ENCODE measurements around the gene CLIC4. TPM values are rescaled to one million over a fixed set of nuclear protein-coding genes. Genes with fewer than 3 reads are reported as not detected.
A peak's percentile ranks its signal among the peaks of the same experiment; 100 is the strongest.
"Not testable (repeated sequence)": the region's sequence is repeated elsewhere in the genome, so short reads cannot be mapped to it uniquely, and the experiment has no call there.

CLIC4 gene
- total RNA-seq (2014; rRNA removed; shearing (Covaris generic)): 209 and 218 TPM in 2 replicates

- DNase-seq (ENCODE audit: low spot score): peak; percentile 92
These were observed at the start of gene CLIC4 for GRCh38 chr1:24744911-24745710. TSS of gene CLIC4 (plus strand) at chr1:24745447. CDS start at chr1:24745554, 107 bp downstream.

GRCh38 chr1:24696041-24696755 is 49.0 kb upstream of the CLIC4 start:
- DNase-seq (ENCODE audit: low spot score): no peak

- no peak for DNase-seq (ENCODE audit: low spot score)
These were observed 48.4 kb upstream of the CLIC4 start for GRCh38 chr1:24696756-24697330.

GRCh38 chr1:24697453-24698001 is 47.7 kb upstream of the CLIC4 start:
- DNase-seq (ENCODE audit: low spot score): not testable (repeated sequence)

- not testable (repeated sequence) for DNase-seq (ENCODE audit: low spot score)
These were observed 46.9 kb upstream of the CLIC4 start for GRCh38 chr1:24698326-24698725.

- DNase-seq (ENCODE audit: low spot score): no peak
These were observed 45.6 kb upstream of the CLIC4 start for GRCh38 chr1:24699628-24700027.

GRCh38 chr1:24702511-24703293 is 42.5 kb upstream of the CLIC4 start:
- no peak for DNase-seq (ENCODE audit: low spot score)

GRCh38 chr1:24704411-24705259 is 40.6 kb upstream of the CLIC4 start:
- DNase-seq (ENCODE audit: low spot score): peak; percentile 70

GRCh38 chr1:24705260-24706073 is 39.8 kb upstream of the CLIC4 start:
- peak; percentile 93 for DNase-seq (ENCODE audit: low spot score)

GRCh38 chr1:24706074-24706389 is 39.2 kb upstream of the CLIC4 start:
- not testable (repeated sequence) for DNase-seq (ENCODE audit: low spot score)

- peak; percentile 63 for DNase-seq (ENCODE audit: low spot score)
These were observed 37.6 kb upstream of the CLIC4 start for GRCh38 chr1:24707687-24708086.

GRCh38 chr1:24708938-24709337 is 36.3 kb upstream of the CLIC4 start:
- DNase-seq (ENCODE audit: low spot score): no peak

- DNase-seq (ENCODE audit: low spot score): no peak
These were observed 35.3 kb upstream of the CLIC4 start for GRCh38 chr1:24709791-24710441.

GRCh38 chr1:24711329-24711728 is 33.9 kb upstream of the CLIC4 start:
- DNase-seq (ENCODE audit: low spot score): no peak

- DNase-seq (ENCODE audit: low spot score): no peak
These were observed 32.1 kb upstream of the CLIC4 start for GRCh38 chr1:24713176-24713575.

- no peak for DNase-seq (ENCODE audit: low spot score)
These were observed 31.5 kb upstream of the CLIC4 start for GRCh38 chr1:24713736-24714135.

GRCh38 chr1:24714859-24715520 is 30.3 kb upstream of the CLIC4 start:
- no peak for DNase-seq (ENCODE audit: low spot score)

- DNase-seq (ENCODE audit: low spot score): no peak
These were observed 29.6 kb upstream of the CLIC4 start for GRCh38 chr1:24715658-24716057.
